K562 (cell line): ENCODE data around the gene SND1. TPM values are rescaled to one million over a fixed set of nuclear protein-coding genes. Genes with fewer than 3 reads are reported as not detected.

Source experiments
- ATAC-seq: fragments of 200-7000 bp; cut with Tn5 transposase; 3 replicates; pipeline ENCODE4 v1.9.1; 2020; ENCODE audit warnings: moderate library complexity
- BruUV-seq: library from RNA; stranded (reverse); fragments of 400-500 nt; replicated peaks from 2 replicates; lab custom pipeline; 2021; lab: Mats Ljungman, UMichigan
- CTCF ChIA-PET: fragments of 300-600 bp; formaldehyde crosslinking; extraction: SDS; loops from one replicate; lab custom pipeline; 2021; ENCODE audit warnings: low intra/inter-chr PET ratio; lab: Yijun Ruan, JAX
- POLR2A ChIA-PET: fragments of 300-600, 350-650 bp; sonication (Branson Sonifier 250); formaldehyde crosslinking; extraction: SDS; loops from one replicate; lab custom pipeline; 2021; ENCODE audit warnings: antibody characterized with exemption, inconsistent platforms; lab: Yijun Ruan, JAX
- DNase-seq, 4 experiments: peaks; one replicate each; pipeline versions ENCODE4 v3.0.0 to v3.0.0-alpha.2; 2011 to 2018; ENCODE audit warnings: low spot score in 3 of 4, mixed read lengths in 3 of 4; ENCODE audit errors: extremely low read depth in 1 of 4
- FAIRE-seq: peaks from 2 replicates; lab custom pipeline; 2011; peaks lifted over from hg19 to GRCh38; lab: Jason Lieb, UNC
- H2AFZ ChIP-seq: 2 replicates; pipeline ENCODE4 v1.6.0; 2011; ENCODE audit warnings: low read depth, low read length, control low read depth, inconsistent platforms
- H3K27ac ChIP-seq: fragments of 200-600 bp; 3 replicates; pipeline ENCODE4 v1.8.0; 2011; ENCODE audit warnings: low read depth, mild to moderate bottlenecking, control low read depth, inconsistent platforms, low read length, moderate library complexity, mixed read lengths; ENCODE audit errors: extremely low read depth
- H3K27me3 ChIP-seq, 2 experiments: fragments of 300-600 bp in 1 of 2; 2 replicates in 1 of 2; 3 replicates in 1 of 2; pipeline versions ENCODE4 v1.6.0 to v1.8.0; 2011; ENCODE audit warnings: inconsistent platforms in 2 of 2, low read length in 2 of 2, mild to moderate bottlenecking in 1 of 2, mixed read lengths in 1 of 2, moderate library complexity in 1 of 2; ENCODE audit not compliant: control insufficient read depth in 2 of 2, insufficient read depth in 2 of 2
- H3K36me3 ChIP-seq: fragments of 300-600 bp; 3 replicates; pipeline ENCODE4 v1.8.0; 2011; ENCODE audit warnings: mild to moderate bottlenecking, low read length, inconsistent platforms; ENCODE audit not compliant: control insufficient read depth, insufficient read depth
- H3K4me1 ChIP-seq, 2 experiments: fragments of 200-600 bp in 1 of 2; replicated peaks in 1 of 2; 2 replicates in 1 of 2; 3 replicates in 1 of 2; pipeline versions ENCODE4 v1.5.1 to v1.8.0; 2011; ENCODE audit warnings: inconsistent platforms in 2 of 2, low read length in 2 of 2, mild to moderate bottlenecking in 1 of 2, mixed read lengths in 1 of 2, moderate library complexity in 1 of 2; ENCODE audit not compliant: control insufficient read depth in 2 of 2, insufficient read depth in 2 of 2
- H3K4me2 ChIP-seq: 2 replicates; pipeline ENCODE4 v1.6.1; 2011; ENCODE audit warnings: low read length, control low read depth, inconsistent platforms, mixed read lengths; ENCODE audit not compliant: insufficient read depth
- H3K4me3 ChIP-seq: fragments of 200-600 bp; sonication (generic), shearing (Covaris generic); 2 replicates; pipeline ENCODE4 v1.5.1; 2016; ENCODE audit warnings: control low read depth, inconsistent platforms
- H3K79me2 ChIP-seq: fragments of 200-600 bp; 3 replicates; pipeline ENCODE4 v1.8.0; 2011; ENCODE audit warnings: low read length, inconsistent platforms; ENCODE audit not compliant: control insufficient read depth, insufficient read depth
- H3K9ac ChIP-seq, 2 experiments: 2 replicates each; pipeline versions ENCODE4 v1.6.0 to v1.6.1; 2011; ENCODE audit warnings: low read depth in 2 of 2, low read length in 2 of 2, control low read depth in 1 of 2, inconsistent platforms in 1 of 2, mild to moderate bottlenecking in 1 of 2, mixed read lengths in 1 of 2; ENCODE audit not compliant: insufficient read depth in 1 of 2
- H3K9me1 ChIP-seq: one replicate; pipeline ENCODE4 v1.6.0; 2011; ENCODE audit warnings: inconsistent platforms, mild to moderate bottlenecking, low read length, moderate library complexity; ENCODE audit not compliant: control insufficient read depth, insufficient read depth
- H3K9me3 ChIP-seq: replicated peaks from 2 replicates; pipeline ENCODE4 v1.5.1; 2011; ENCODE audit warnings: low read depth, low read length, inconsistent platforms; ENCODE audit not compliant: control insufficient read depth, insufficient read depth
- H4K20me1 ChIP-seq: replicated peaks from 2 replicates; pipeline ENCODE4 v1.6.1; 2011; ENCODE audit warnings: low read length, inconsistent platforms, mixed read lengths; ENCODE audit not compliant: control insufficient read depth, insufficient read depth
- WGBS: fragments of 100-300 bp; shearing (Covaris generic); methylation state at CpG from one replicate; pipeline ENCODE4 v1.1.6; 2016; ENCODE audit warnings: low coverage, mixed read lengths; ENCODE audit not compliant: insufficient coverage; ENCODE audit errors: missing lambda C conversion rate; 5-methylcytosine and 5-hydroxymethylcytosine counted together
- in situ Hi-C: fragments of 300-500 bp; cut with MboI; formaldehyde crosslinking; loops from 4 replicates; pipeline ENCODE4 v1.15.0; 2018; ENCODE audit warnings: inconsistent platforms, mixed read lengths
- intact Hi-C: fragments of 100-400 bp; cut with micrococcal nuclease; formaldehyde crosslinking; loops from 2 replicates; pipeline ENCODE4 v1.14.2; 2022
- polyA plus RNA-seq, 8 experiments: library from polyadenylated mRNA; depleted of rRNA in 4 of 8; stranded (reverse) in 5 of 8; unstranded in 3 of 8; fragments of >200 nt; fragmentation: Nextera tagmentation in 2 of 8; fragmentation: Illumina TruSeq in 1 of 8; extraction: Ambion mirVana in 2 of 8; extraction: Trizol in 1 of 8; gene quantifications; 2 replicates each; pipeline versions ENCODE4 v1.2.1 to v1.2.3, GENCODE V29; 2011 to 2014; ENCODE audit warnings: inconsistent platforms in 1 of 8, missing spikeins in 1 of 8
- total RNA-seq, 7 experiments: library from RNA; depleted of rRNA in 6 of 7; stranded (reverse); fragments of >200 nt in 6 of 7; fragmentation: Illumina TruSeq in 2 of 7; extraction: Trizol in 2 of 7; gene quantifications; 2 replicates each; pipeline versions ENCODE4 v1.2.1 to v1.2.3, GENCODE V29; 2011 to 2021; ENCODE audit warnings: low replicate concordance in 1 of 7
- TF ChIP-seq, protein P1 (sequence below): fragments of 450-650 bp; formaldehyde crosslinking; IDR thresholded peaks from 2 replicates; pipeline ENCODE4 v1.4.0; 2020; ENCODE audit warnings: mild to moderate bottlenecking
- TF ChIP-seq, protein P2 (sequence below): sonication (generic); IDR thresholded peaks from 2 replicates; pipeline ENCODE4 v1.6.1; 2016

SND1 gene
- total and polyA plus RNA-seq, 9 of the 15 experiments (the other 6 are each of a cell fraction or from before 2014, with no cell fraction given) = 46.5 to 307 (median 191) TPM

GRCh38 chr7:127682140-127682539 lies 30.1 kb downstream of the SND1 start:
- ATAC-seq (no peak), FAIRE-seq (no peak), DNase-seq (no peak)
- WGBS = 83% methylated on average over 2 of the region's 2 CpGs
- Histone ChIP-seq H3K79me2 (peaks cover 96% of the 10 kb centered on the region), H3K36me3 (peaks cover 66% of the 10 kb centered on the region), H3K9me1 (peaks cover 3% of the 10 kb centered on the region), H3K4me1 (no peaks in the 10 kb centered on the region), H3K4me2 (no peak overlapping the region), H3K4me3 (no peak overlapping the region), H3K9me3 (no peaks in the 10 kb centered on the region), H3K27me3 (no peaks in the 10 kb centered on the region), H3K9ac (no peak overlapping the region), H2AFZ (no peak overlapping the region), H4K20me1 (peaks cover 44% of the 10 kb centered on the region), H3K27ac (no peak overlapping the region)
- TF ChIP-seq, protein P1, sequence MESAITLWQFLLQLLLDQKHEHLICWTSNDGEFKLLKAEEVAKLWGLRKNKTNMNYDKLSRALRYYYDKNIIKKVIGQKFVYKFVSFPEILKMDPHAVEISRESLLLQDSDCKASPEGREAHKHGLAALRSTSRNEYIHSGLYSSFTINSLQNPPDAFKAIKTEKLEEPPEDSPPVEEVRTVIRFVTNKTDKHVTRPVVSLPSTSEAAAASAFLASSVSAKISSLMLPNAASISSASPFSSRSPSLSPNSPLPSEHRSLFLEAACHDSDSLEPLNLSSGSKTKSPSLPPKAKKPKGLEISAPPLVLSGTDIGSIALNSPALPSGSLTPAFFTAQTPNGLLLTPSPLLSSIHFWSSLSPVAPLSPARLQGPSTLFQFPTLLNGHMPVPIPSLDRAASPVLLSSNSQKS (CRISPR knock-in tag) = no peak
- TF ChIP-seq, protein P2, sequence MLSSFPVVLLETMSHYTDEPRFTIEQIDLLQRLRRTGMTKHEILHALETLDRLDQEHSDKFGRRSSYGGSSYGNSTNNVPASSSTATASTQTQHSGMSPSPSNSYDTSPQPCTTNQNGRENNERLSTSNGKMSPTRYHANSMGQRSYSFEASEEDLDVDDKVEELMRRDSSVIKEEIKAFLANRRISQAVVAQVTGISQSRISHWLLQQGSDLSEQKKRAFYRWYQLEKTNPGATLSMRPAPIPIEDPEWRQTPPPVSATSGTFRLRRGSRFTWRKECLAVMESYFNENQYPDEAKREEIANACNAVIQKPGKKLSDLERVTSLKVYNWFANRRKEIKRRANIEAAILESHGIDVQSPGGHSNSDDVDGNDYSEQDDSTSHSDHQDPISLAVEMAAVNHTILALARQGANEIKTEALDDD = 0 out of 2 replicates have a peak, but pooled peaks have one; percentile 2
- ChIA-PET POLR2A (interaction anchor here (0.6 to 0.9 kb wide), 4 partner anchors 10 to 546 kb away, joined by 3 read pairs; no protein-coding TSS in a partner anchor), CTCF (no interaction called here)
- no TSS peak for BruUV-seq
- in situ Hi-C loops (no loop called here), intact Hi-C loops (no loop called here)
